ENCODE data around the gene MCOLN1. TPM values are rescaled to one million over a fixed set of nuclear protein-coding genes. Genes with fewer than 3 reads are reported as not detected.

The MCOLN1 gene
- polyA plus RNA-seq, 1 of the 3 experiments (the other 2 are of a cell fraction): 28.4 TPM

- H3K27me3 ChIP-seq (ENCODE audit: insufficient read depth): no peaks in the 10 kb centered on the region
- ChIA-PET POLR2A (no interaction called here), CTCF (no interaction called here)
- no peaks in the 10 kb centered on the region for H3K9me2 ChIP-seq
- no peak overlapping the region for H2AFZ ChIP-seq (ENCODE audit: low read depth)
- peaks cover 0 to 3% of the 10 kb centered on the region in 2 experiments for H3K36me3 ChIP-seq (replicated peaks in 1 of 2; ENCODE audit: control insufficient read depth in 1 of 2, insufficient read depth in 2 of 2, low read length in 1 of 2)
- H3K4me1 ChIP-seq (ENCODE audit: control insufficient read depth in 1 of 2, insufficient read depth in 2 of 2, low read depth in 1 of 2, low read length in 1 of 2): peaks cover 0 to 9% of the 10 kb centered on the region in 2 experiments; a peak in 2 of 4 replicates
- H3F3A ChIP-seq (replicated peaks; ENCODE audit: insufficient read depth): no peaks in the 10 kb centered on the region
- TF ChIP-seq GABPA (IDR thresholded peaks at IDR 0.05; ENCODE audit: low read depth): no peak
- no peak for TF ChIP-seq JUND (IDR thresholded peaks at IDR 0.05)
- no peak for TF ChIP-seq TEAD4 (IDR thresholded peaks at IDR 0.05; ENCODE audit: borderline replicate concordance, insufficient read depth)
- TF ChIP-seq, protein P1, sequence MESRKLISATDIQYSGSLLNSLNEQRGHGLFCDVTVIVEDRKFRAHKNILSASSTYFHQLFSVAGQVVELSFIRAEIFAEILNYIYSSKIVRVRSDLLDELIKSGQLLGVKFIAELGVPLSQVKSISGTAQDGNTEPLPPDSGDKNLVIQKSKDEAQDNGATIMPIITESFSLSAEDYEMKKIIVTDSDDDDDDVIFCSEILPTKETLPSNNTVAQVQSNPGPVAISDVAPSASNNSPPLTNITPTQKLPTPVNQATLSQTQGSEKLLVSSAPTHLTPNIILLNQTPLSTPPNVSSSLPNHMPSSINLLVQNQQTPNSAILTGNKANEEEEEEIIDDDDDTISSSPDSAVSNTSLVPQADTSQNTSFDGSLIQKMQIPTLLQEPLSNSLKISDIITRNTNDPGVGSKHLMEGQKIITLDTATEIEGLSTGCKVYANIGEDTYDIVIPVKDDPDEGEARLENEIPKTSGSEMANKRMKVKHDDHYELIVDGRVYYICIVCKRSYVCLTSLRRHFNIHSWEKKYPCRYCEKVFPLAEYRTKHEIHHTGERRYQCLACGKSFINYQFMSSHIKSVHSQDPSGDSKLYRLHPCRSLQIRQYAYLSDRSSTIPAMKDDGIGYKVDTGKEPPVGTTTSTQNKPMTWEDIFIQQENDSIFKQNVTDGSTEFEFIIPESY (IDR thresholded peaks at IDR 0.05; ENCODE audit: borderline replicate concordance, low read depth): no peak
- TF ChIP-seq MAX (IDR thresholded peaks at IDR 0.05; ENCODE audit: low read depth): no peak
- TF ChIP-seq SIN3A (IDR thresholded peaks at IDR 0.05; ENCODE audit: borderline replicate concordance, low read depth, low read length): no peak
- no peak for TF ChIP-seq FOXM1 (IDR thresholded peaks at IDR 0.05; ENCODE audit: low read depth)
- TF ChIP-seq MXI1 (IDR thresholded peaks at IDR 0.05; ENCODE audit: low read depth, low read length): no peak
- no peak for TF ChIP-seq NFIC (IDR thresholded peaks at IDR 0.05; ENCODE audit: borderline replicate concordance)
- TF ChIP-seq CHD2 (IDR thresholded peaks at IDR 0.05; ENCODE audit: low read length, partially characterized antibody): no peak
- TF ChIP-seq SMC3 (IDR thresholded peaks at IDR 0.05; ENCODE audit: low read depth, low read length): no peak
- no peak for TF ChIP-seq RXRA (IDR thresholded peaks at IDR 0.05; ENCODE audit: borderline replicate concordance, low read depth)
- TF ChIP-seq RCOR1 (IDR thresholded peaks at IDR 0.05; ENCODE audit: low read length): no peak
- no peak for TF ChIP-seq EZH2phosphoT487 (IDR thresholded peaks at IDR 0.05; ENCODE audit: borderline replicate concordance, low read depth)
- no peak for TF ChIP-seq FOSL2 (IDR thresholded peaks at IDR 0.05; ENCODE audit: borderline replicate concordance, low read depth)
- TF ChIP-seq NRF1 (IDR thresholded peaks at IDR 0.05; ENCODE audit: low read depth, low read length): no peak
- TF ChIP-seq GATA2 (CRISPR knock-in tag; IDR thresholded peaks at IDR 0.05): no peak
- no peak for TF ChIP-seq MEF2A (IDR thresholded peaks at IDR 0.05; ENCODE audit: borderline replicate concordance, low read depth)
- no peak for TF ChIP-seq CTCF (IDR thresholded peaks at IDR 0.05)
- no peaks in the 10 kb centered on the region for H4K20me1 ChIP-seq (ENCODE audit: insufficient read depth)
- H3K79me2 ChIP-seq (ENCODE audit: insufficient read depth): no peaks in the 10 kb centered on the region
- no peak overlapping the region for H3K4me3 ChIP-seq (ENCODE audit: low read depth in 2 of 2, low read length in 1 of 2)
- H3K9ac ChIP-seq: no peak overlapping the region
- H3K27ac ChIP-seq (ENCODE audit: low read depth in 2 of 2, low read length in 1 of 2): no peak overlapping the region
- WGBS (ENCODE audit: low lambda C conversion rate): 94% methylated on average over 28 of the region's 33 CpGs
- H3K9me3 ChIP-seq: no peaks in the 10 kb centered on the region
- no peak overlapping the region for H3K4me2 ChIP-seq
- no peak for DNase-seq
Measured at GRCh38 chr19:7529610-7530490, 7.4 kb downstream of the MCOLN1 start.

Data from SK-N-SH (cell line).